SHP77 treated with DMSO at 0.1 percent for 48 hours (cell line): Measurements from ENCODE around the gene WDR54.
"Not testable (repeated sequence)": the region's sequence is repeated elsewhere in the genome, so short reads cannot be mapped to it uniquely, and the experiment has no call there.

Experiments used
- DNase-seq: peaks from one replicate; lab custom pipeline; 2025; lab: John Stamatoyannopoulos, UW

The WDR54 gene

DNA sequence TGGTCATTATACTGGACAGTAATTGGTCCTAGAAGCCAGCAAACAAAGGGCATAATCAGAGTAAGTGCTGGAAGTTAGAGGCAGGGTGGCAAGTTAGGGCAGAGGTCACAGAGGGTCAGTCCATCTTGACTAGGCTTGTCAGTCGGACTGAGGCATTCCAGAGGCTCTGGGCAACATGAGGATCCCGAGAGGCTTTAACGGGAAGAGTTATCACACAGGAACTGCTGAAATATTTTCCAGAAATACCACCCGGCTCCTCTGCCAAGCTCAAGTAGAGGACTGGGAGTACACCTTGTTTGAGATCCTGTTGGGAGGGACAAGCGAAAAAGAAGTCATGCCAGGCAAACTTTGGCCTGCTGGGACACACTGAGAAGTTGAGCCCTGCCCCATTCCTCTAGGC is 13.8 kb upstream of the WDR54 start:
- no peak for DNase-seq

DNA sequence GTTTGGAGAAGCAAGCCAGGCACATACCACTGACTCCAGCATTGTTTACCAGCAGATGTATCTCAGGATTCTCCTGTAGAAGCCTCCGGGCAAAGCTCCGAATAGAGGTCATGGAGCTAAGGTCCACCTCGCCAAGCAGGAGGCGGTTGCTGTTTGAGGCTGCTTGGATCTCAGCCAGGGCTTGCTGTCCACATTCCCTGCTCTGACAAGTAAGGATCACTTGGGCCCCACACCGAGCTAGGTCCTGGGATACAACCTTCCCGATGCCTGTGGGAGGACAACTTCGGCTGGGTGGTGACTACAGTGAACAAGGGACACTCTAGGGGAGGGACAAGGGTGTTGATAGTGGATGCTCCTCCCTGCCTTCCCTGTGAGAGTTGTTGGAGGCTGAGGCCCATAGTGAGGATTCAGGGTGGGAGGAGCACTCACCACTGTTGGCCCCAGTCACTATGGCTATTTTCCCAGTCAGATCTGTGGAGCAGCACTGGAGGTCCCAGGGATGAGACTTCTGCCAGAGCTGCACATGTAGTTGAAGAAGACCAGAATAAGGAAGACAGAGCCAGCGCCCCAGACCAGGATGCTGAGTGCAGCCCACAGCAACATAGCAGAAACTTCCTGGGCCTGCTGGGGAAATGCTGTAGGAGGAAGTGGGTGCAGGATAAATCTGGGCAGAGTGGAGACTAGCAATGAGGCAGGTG is 8.4 kb upstream of the WDR54 start:
- DNase-seq: no peak

DNA sequence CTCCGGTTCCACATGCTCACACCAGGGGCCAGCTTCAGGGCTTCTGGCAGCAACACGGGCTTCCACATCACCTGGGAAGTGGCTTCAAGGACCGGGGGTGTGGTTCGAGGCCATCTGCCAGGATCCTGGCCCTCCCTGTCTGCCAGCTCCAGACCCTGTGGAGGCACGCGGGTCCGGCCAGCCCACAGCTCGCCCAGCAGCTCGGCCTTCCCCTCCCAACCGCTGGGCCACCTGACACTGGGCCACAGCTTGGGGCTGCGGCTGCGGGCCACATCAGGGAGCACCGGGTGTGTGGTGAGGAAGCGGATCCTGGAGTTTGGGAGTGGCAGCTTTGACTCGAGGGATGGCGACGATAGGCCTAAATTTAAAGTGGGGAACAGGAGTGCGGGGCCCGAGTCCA is 7.1 kb upstream of the WDR54 start:
- DNase-seq: no peak

DNA sequence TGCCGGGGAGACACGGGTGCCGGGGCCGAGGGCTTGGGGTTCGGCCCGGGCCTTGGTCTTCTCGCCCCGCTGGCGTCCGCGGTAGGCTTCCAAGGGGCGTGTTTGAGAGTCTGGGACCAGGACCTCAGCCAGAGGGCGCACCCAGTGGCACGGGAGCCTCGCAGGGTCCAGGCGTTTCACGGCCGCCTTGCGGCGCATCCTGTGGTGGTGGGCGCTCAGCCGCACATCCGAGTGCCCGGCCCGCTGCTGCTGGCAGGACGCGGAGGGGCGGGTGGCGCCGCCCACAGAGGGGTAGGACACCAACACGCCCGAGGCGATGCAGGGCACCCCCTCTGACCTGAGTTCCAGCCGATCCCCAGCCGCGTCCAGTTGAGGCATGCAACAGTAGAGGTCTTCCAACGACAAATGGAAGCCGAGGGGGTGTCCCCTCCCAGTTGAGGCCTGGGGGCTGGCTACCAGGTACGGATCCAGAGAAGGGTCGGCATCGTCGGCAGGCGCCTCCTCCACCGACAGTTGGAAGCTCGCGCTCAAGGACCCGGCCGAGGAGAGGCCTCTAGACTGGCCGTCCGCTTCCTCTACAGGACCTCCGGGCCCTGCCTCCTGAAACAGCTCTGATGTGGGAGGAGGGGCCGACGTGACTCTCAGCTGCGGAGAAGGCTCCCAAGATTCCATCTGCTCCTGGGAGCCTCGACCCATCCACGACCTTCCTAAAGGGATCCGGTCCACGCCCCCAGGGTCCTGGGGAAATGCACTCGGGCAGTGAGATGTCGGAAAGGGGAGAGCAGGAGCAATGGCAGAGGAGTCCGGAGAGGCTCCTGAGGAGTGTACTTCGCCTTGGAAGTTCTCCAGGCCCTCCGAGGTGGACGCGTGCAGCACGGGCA is 6.4 kb upstream of the WDR54 start:
- no peak for DNase-seq

DNA sequence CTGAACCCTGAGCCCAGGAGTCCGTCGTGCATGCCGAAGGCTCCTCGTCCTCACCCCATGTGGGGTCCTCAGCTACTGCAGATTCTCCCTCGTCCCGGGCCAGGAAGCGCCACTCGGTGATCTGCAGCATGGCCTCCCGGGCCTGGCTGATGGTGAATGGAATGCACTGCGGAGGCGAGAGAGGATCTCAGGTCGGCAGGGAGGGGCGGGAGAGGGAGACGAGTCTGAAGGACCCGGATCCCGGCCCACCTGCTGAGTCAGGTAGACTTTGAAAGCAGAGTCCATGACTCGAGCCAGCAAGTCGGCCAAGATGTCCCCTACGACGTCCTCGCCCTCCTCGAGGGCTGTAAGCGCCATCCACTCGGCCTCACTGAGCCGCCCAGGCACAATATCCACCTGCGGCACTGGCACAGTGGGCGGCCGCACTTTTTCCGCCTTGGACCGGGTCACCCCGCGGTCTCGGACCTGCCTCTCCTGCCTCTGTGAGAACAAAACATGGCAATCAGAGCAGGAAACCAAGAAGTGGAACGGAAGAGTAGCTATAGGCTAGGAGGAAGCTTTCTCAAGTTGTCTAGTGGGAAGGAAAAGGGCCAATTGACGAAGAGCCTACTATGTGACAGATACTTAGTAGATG is 5.7 kb upstream of the WDR54 start:
- DNase-seq: no peak

DNA sequence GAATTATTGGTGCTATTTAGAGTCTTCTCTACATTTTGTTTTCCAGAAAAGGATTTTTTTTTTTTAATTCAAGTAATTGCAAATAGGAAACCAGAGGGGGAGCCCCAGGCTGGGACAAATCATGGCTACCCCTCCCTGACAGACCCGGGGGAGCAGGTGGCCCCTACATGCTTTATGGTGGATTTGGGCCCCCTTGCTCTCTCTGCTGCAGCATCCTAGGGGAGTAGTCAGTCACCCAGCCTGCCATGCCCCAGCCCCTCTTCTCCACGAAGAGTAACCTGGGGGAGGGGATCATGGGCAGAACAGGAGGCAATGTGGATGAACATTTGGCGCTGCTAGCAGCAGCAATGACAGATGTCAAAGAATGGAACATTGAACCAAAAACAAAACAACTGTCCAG is 4.8 kb upstream of the WDR54 start:
- no peak for DNase-seq

DNA sequence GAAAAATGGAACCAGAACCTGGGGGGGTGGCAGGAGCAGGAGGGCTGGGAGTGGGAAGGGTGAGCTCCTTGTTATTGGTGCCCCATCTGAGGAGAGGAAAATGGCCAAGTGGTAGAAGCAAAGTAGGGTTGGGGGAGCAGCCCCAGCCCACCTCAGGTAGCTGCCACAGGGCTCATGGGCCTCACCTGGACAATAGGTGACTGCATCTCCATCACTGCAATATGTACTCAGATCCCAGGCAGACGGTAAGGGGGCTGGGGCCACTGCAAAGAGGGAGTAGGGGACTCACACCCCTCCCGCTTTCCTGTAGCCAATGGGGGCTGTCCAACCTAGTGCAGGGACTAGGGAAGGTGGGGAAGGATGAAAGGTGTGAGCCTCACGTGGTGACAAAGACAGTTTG is 4.3 kb upstream of the WDR54 start:
- no peak for DNase-seq

DNA sequence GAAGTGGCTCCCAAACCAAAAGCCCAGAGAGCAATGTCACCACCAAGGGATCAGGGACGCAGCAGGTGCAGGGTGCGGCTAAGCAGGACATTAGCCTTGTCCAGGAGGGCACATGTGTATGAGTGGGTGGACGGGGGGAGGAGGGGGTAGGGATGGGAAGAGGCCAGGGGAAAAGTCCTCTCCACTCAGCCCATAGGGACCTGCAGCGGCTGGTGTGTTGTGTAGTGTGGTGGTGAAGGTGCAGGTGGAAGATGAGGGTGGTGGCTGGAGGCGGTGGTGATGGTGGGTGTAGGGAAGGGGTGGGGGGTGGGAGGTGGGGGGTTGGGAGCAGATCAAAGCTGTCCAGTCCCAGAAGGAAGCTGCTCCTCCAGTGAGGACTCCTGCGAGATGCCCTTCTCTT is 3.8 kb upstream of the WDR54 start:
- no peak for DNase-seq

DNA sequence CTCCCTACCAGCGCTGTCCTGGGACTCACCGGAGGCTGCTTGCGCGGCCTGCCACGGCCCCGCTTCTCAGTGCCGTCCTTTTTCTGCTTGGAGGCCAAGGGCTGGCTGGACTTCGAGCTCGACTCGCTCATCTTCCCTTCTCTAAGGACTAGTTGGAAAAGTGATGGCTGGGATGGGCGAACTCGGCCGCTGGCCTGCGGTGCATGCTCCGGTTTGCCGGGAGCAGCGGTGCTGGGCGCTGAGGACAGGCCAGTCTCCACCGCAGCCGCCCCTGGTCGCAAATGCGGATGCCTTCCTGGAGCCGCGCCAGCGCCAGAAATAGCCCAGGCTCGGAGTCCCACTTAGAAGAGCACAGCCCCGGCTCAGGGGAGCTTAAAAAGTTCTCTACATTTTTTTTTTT is 3.2 kb upstream of the WDR54 start:
- DNase-seq: no peak

DNA sequence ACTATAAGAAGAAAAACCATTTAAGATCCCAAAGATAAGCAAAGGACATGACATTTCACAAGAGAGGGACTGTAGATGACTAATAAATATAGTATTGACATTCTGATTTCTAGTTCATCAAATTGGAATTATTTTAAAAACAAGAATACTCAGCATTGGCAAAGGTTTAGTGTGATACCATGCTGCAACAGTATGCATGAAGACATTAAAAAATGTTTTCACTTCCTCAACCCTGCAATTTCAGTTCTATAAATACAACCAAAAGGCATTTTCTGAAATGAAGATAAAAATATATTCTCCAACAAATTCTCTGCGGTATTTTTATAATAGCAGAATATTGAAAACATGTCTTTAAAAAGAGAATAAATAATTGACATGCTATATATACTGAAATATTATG is 2.2 kb upstream of the WDR54 start:
- no peak for DNase-seq

DNA sequence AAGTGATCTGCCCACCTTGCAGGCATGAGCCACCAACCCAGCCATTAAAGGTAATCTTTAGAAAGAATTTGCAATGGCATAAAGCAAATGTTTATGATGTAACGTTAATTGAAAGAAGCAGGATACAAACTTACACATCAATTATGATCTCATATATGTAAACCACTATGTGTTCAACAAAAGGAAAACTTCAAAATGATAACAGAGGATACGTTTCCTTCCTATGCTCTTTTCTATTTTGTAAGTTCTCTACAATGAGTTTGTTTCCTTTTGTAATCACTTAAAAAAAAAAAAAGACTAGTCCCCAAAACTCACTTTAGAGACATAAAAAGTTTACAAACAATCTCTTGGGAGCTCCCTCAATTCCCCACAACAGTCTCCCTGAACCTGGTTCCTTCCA is 1.5 kb upstream of the WDR54 start:
- no peak for DNase-seq

DNA sequence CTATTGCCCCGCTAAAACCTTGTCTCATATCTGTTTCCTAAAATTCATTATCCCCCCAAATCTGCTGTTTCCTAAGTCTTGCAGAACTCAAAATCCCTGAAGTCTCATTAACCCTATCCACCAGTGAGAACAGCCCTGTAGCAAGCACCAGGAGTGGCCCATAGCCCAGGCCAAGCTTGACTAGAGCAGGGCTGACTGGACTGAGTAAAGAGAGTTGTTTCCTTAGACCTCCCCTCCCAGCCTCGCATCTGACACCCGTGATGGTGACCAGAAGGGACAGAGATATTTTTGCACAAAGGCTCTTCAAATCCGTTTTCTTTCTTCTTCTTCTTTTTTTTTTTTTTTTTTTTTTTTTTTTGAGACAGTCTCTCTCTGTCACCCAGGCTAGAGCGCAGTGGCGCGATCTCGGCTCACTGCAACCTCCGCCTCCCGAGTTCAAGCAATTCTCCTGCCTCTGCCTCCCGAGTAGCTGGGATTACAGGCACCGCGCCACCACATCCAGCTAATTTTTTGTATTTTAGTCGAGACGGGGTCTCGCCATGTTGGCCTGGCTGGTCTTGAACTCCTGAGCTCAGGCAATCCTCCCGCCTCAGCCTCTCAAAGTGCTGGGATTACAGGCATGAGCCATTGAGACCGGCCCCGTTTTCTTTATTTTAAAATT is 957 bp upstream of the WDR54 start:
- not testable (repeated sequence) for DNase-seq

DNA sequence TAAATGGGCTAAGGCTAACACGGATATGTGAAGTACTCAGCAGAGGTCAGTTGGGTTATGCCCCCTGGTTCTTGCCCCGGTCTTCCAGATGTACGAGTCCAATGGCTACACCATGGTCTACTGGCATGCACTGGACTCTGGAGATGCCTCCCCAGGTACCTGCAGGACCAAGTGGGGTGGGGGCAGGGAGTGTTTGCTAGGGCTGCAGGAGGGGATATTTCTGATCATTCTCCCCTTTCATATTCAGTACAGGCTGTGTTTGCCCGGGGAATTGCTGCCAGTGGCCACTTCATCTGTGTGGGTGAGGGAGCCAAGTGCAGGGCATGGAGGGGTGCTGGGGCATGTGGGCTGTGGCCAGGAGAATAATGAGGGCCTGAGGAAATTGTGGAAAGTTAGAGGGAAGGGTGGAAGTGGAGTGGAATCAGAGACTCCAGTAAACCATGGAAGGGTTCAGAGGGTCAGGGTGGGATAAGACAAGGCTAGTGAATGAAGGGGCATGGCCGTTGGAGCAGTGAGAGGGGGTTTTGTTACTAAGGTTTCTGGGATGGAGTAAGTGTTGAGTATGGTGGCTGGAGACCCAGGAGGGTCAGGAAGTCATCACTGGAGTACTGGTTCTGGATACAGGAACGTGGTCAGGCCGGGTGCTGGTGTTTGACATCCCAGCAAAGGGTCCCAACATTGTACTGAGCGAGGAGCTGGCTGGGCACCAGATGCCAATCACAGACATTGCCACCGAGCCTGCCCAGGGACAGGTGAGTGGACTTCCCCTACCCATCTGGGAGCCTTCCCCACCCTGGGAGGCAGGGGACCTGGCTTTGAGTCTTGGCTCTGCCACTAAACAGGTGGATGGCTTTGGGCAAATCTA is 1.9 kb downstream of the WDR54 start:
- DNase-seq: no peak

DNA sequence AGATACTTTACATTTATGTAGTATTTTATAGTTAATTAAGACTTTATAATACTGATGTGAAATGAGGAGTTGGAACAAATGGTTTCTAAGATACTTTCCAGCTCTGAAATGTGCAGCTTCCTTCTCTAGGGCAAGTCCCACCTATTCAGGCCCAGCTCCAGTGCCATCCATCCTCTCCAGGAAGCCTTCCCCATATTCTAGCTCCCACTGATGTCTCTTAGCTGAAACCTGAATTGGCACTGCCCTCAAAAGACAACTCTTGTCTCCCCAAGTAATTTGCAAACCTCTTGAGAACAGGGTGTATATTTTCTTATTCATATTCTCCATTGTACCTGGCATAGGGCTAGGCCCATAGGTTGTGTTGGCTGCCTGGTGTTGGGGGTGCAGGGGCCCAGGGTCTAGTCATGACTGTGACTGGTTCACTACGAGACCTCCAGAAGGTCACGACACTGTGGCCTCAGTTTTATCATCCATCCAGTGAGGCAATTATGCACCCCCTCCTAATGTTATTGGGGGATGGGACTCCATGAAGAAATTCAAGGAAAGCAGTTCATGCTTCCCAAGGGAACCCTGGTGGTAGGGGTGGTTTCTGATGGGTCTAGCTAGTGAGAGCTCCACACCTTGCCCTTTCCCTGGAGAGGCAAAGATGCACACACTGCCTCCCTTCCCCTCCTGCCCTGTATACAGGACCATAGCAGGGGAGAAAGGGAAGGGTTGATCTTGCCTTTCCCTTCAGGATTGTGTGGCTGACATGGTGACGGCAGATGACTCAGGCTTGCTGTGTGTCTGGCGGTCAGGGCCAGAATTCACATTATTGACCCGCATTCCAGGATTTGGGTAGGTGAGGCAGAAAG is 2.8 kb downstream of the WDR54 start:
- no peak for DNase-seq

DNA sequence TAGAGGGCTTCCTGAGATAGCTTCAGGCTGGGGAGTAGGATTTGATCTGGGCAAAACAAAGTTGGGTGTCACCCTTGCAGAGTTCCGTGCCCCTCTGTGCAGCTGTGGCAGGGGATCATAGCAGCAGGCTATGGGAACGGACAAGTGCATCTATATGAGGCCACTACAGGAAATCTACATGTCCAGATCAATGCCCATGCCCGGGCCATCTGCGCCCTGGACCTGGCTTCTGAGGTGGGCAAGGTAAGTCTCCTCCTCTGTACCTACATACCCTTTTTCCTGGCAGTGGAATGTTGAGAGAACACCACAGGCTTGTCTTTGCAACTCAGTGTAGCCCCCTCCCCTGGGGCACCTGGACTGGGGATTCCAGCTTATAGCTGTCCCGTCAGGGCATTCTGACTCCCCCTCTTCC is 3.5 kb downstream of the WDR54 start:
- no peak for DNase-seq

DNA sequence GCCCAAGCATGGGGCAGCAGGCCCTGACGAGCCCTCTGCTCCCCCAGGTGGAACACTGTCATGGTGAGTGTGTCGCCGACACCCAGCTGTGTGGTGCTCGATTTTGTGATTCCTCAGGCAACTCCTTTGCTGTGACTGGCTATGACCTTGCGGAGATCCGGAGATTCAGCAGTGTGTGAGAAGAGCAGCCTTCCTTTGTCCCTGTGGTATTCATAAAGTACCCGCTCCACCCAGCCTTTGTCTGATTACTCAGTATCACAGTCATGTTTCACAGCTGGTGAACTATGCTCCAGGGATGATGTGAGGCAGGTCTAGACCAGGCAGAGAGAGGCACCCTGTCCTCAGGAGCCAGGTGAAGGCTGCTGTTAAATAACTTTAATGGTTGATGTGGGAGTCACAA is 4.0 kb downstream of the WDR54 start:
- no peak for DNase-seq

DNA sequence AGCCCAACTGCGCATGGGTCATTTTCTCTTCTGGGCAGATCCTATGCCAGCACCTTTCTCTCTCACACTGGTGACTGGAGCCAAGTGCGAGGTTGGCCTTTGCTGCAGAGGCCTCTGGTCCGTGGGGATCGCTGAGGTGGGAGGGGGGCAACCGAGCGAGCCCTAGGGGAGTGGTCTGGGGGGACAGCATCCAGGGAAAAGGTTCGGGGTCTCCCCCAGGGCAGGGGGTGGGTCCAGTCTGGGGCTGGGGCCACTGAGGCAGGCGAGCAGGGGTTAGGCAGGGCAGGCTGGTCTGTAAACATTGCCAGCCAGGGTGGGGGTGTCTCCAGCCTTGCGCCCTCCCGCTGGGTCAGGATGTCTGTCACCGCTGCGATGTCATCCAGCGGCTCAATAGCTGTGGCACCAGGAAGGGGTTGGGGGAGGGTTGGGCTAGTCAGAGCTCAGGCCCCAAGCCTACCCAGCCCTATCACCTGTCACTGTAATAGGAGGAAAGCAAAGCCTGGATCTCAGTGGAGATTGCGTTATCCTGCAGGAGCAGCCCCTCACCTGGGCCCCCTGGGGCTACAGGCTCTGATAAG is 4.7 kb downstream of the WDR54 start:
- DNase-seq: no peak

DNA sequence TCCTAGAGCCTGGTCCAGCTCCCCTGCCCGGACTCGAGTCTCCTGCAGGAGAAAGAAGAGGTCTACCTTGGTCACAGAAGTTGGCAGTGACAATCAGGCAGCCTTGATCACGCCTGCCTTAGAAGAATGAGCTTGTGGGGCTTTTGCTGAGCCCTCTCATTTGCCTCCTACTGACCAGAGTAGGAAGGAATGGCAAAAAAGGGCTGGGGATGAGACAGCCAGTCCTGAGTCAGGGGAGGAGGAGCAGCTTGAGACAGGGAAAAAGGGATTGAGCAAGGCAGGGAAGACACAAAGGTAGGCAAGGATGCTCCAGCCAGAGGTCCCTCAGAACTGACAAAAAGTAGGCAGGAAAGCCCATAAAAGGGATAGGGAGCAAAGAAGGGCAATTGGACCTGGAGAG is 6.0 kb downstream of the WDR54 start:
- no peak for DNase-seq

DNA sequence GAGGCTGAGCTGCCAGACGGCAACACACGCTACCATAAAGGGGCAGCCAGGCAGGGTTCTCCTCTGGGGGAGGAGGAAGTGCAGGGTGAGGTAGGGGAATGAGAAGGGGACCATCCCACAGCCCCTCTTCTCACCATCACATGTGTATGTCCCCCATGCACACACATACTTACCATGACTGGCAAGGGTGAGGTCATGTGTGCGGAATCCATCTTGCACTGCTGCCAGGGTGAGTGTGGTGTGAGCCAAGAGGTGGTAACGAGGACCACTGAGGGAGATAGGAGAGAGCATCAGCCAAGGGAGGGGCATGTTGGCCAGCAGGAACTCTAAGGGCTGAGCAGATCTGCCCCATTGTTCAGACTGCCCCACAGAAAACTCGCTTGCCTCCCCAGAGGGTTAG is 7.1 kb downstream of the WDR54 start:
- no peak for DNase-seq
